ENCODE results near the gene UPK2.
"Not testable (repeated sequence)": the region's sequence is repeated elsewhere in the genome, so short reads cannot be mapped to it uniquely, and the experiment has no call there.

The UPK2 gene

DNA sequence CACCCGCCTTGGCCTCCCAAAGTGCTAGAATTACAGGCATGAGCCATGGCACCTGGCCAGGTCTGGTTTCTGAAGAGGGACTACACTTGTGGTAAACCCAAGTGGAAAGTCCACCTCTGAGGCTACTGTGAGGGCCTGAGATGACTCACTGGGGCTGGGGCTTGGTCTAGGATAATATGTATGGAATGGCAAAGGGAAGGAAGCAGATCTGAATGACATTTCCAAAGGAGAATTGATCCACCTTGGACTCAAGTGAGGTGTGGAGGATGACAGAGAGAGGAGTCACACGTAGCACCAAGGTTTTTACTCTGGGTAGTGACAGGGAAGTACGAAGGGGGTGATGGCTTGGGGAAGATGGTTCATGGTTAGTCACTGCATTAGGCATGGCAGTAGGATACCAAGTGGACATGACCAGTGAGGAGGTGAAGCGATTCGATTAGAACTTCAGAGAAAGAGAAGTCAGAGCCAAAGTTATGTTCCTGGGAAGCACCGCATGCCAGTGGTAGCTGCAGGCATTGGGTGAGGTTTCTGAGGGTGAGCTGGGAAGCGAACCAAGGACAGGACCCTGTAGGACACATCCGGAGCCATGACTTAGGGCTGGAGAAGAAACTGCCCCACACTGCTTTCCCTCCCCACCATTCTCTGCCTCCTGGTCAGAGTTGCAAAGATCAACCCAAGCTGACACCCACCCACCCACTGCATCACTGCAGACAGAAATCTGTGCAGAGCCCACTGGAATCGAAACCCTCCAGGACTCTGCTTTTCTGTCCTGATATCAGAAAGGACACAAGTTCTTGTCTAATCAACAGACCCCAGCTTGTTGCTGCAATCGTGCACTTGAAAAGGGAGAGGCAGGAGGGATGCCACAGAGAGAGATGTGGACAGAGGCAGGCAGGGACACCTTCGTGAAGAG, 17.4 kb upstream of the UPK2 start:
- no peak for DNase-seq (ENCODE audit: low spot score)

DNA sequence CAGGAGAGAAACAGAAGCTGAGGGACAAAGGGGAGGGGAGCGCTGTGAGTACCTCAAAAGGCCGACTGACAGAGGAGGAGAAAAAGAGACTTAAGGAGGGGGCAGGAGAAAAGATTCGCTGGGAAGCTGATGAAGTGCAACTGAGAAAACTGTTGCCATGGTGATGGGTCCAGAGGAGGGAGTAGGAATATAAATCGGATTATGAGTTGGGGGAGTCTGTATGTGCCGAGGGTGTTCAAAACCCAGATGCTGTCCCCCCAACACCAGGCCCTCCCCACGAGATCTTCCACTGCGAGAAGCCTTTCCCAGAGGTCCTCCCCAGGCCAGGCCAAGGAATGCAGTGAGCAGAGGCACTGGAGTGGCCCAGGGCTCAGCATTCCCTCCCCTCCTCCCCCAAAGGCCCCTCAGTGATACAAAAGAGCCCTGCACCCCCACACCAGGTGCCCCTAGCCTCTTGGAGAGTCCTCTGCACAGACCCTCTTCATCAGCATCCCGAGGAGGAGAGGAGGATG, 16.6 kb upstream of the UPK2 start:
- DNase-seq (ENCODE audit: low spot score) = no peak

DNA sequence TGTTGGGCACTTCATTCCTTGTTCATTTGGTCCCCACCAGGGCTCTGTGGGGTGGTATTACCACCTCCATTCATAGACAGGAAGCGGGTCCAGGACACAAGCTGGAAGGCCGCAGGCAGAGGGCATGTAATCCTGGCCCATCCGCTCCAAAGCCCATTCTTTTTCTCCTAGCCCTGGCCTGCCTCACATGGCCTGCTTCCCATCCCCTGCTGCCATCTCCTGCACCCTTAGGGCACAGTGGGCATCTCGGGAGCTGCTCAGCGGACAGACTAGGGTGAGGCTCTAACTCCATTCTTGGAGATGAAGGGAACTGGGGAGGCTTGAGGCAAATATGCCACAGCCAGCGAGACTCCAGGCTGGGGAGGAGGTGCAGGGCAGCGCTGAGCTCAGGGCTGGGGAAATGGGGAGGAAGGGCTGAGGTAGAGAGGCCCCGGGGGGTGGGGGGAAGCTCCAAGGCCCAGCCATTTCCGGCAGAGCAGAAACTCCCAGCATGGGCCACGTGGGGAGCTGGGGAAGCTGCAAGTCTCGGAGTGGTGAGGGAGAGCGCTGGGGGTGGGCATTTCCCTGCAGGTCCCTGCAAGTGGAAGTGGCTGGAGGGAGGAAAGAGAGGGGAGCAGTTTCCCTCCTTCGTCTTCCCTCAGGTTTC, 16.0 kb upstream of the UPK2 start:
- DNase-seq (ENCODE audit: low spot score) = no peak

DNA sequence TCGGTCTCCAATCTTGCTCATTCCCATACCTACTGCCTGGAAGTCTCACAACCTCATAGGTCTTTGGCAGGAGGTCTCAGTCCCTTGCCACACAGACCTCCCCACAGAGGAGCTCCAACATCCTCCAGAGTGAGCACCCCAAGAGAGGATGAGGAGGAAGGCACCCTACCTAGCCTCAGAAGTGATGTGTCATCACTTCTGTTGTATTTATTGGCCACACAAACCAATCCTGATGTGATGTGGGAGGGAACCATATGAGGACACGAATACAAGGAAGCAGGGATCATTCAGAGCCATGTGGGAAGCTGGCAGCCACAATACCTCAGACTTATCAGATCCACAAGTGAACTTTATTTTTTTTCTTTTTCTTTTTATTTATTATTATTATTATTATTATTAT, 9.0 kb upstream of the UPK2 start:
- no peak for DNase-seq (ENCODE audit: low spot score)

DNA sequence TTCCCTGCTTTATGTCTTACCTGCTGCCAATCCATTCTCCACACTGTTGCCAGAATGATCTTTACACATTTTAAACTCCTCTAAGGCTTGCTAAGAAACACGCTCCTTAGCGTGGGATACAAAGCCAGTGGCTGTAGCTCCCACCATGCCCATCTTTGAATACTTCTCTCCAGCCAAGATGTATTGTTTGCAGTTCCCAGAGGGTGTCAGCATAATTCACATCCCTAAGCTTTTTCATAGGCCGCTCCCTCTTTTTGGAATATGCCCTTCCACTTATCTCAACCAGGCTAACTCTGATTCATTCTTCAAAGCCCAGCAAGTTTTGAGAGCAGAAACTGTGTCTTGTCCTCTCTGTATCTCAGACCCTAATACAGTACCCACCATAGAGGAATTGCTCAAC, 8.1 kb upstream of the UPK2 start:
- no peak for DNase-seq (ENCODE audit: low spot score)

DNA sequence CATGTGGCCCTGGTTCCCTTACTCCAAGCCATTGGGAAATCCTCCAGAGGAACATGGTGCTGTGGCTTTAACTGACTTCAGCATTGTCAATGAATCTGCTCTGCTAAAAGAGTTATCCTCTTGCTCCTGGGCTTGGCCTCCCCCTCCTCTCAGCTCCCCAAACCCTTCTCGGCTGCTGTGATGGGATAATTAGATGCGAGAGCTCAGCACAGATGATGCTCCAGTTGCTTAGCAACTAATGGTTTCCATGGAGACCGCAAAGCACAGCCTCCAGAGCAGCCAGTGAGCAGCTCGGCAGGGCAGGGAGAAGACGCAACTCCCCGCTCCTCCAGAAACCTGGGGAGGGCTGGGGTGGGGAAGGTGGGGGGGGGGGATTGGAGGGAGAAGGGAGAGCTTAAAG, 2.8 kb upstream of the UPK2 start:
- no peak for DNase-seq (ENCODE audit: low spot score)

DNA sequence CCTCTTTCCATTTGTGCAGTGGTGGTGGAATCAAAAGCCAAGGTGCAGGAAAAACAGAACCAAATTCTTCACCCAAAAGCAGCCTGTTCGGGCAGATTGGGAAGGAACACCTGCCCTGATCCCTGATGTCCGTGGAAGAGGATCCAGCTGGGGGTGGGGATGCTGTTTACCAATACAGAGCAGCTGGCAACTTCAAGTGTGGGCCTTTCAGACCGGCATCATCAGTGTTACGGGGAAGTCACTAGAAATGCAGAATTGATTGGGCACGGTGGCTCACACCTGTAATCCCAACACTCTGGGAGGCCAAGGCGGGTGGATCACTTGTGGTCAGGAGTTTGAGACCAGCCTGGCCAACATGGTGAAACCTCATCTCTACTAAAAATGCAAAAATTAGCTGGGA, 2.1 kb upstream of the UPK2 start:
- not testable (repeated sequence) for DNase-seq (ENCODE audit: low spot score)

DNA sequence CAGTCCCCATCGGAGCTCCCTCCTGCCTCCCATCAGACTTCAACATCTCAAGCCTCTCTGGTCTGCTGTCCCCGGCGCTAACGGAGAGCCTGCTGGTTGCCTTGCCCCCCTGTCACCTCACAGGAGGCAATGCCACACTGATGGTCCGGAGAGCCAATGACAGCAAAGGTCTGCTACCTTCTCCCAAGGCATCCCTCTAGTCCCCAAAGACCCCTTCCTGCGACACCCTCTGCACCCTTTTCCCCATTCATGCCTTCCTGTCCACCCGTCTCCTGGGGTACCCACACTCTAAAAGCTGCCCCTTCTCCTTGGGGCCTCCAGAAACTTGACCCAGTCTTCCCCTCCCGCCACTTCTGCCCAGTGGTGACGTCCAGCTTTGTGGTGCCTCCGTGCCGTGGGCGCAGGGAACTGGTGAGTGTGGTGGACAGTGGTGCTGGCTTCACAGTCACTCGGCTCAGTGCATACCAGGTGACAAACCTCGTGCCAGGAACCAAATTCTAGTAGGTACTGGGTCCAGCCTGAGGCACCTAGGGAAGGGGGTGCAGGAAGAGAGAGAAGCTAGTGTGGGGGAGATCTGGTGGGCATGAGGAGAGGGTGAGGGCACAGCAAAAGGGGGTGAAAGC, 860 bp downstream of the UPK2 start:
- DNase-seq (ENCODE audit: low spot score) = no peak

DNA sequence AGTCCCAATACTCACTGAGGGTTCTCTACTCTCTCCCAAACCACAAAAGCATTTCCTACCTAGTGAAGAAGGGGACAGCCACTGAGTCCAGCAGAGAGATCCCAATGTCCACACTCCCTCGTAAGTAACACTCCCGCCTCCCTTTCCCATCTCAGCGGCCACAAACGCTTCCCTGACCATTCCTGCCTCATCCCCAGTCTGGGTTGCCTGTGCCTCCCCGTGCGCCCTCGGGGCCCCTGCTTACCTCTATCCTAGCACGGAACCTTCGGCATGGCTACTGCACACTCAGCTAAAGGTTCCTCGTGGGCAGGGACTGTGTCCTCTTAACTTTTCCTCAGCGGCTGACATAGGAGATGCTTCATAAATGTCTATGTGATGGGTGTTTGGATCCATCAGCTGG, 1.5 kb downstream of the UPK2 start:
- no peak for DNase-seq (ENCODE audit: low spot score)

DNA sequence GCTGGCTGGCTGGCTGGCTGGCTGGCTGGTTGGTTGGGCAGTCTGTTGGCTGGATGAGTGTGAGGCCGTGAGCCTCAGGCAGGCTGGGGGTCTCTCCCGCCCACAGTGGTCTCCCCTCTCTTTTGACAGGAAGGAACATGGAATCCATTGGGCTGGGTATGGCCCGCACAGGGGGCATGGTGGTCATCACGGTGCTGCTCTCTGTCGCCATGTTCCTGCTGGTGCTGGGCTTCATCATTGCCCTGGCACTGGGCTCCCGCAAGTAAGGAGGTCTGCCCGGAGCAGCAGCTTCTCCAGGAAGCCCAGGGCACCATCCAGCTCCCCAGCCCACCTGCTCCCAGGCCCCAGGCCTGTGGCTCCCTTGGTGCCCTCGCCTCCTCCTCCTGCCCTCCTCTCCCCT, 1.9 kb downstream of the UPK2 start:
- DNase-seq (ENCODE audit: low spot score) = no peak

DNA sequence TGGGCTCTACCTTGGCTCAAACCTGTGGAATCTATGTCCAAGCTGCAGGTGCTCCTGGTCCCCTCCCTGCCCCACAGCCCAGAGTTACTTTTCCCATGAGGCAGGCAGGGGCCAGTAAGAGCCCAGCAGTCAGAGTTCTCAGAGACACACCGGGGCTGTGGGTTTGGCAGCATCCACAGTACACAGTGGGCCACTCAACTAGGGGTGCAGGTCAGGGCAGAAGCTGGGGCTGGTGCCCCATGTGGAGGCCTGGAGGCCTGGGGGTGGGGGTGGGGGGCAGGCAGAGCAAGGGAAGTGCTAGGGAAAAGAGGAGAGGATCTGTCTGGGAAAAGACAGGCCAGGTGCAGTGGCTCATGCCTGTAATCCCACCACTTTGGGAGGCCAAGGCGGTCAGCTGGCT, 2.5 kb downstream of the UPK2 start:
- no peak for DNase-seq (ENCODE audit: low spot score)

DNA sequence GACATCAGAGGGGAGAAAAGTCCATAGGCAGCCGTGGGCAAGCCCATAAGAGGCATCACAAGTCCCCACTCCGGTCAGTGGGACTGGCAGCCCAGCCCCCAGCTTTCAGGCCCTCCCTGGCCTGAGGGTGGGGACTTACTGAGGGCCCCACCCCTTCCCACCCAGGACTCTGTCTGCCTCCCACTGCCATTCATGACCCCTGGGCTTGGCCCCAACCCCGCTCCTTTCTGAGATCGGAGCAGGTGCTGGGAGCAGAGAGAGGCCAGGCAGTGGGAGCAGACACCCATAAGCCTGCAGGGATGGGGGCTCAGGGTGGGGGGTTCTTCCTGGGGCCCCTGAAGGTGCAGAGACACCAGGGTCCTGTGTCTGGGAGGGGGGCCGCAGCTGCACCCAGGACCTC, 5.1 kb downstream of the UPK2 start:
- no peak for DNase-seq (ENCODE audit: low spot score)

DNA sequence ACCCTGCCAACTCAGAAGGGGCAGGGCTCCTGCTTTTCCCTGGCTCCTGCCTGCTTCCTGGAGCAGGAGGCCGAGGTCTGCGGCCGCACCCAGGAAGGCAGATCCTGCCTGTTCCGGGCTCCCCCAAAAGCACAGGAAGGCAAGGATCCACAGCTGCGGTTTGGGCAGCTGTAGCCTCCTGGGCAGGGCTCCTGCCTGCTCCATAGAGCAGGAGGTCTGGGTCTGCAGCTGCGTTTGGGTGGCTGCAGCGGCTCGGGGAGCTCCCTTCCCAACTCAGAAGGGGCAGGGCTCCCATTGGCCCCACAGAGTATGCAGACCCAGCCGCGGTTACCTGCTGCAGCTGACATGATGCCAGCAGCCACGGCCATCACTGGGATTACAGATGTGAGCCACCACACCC, 5.5 kb downstream of the UPK2 start:
- DNase-seq (ENCODE audit: low spot score) = no peak

DNA sequence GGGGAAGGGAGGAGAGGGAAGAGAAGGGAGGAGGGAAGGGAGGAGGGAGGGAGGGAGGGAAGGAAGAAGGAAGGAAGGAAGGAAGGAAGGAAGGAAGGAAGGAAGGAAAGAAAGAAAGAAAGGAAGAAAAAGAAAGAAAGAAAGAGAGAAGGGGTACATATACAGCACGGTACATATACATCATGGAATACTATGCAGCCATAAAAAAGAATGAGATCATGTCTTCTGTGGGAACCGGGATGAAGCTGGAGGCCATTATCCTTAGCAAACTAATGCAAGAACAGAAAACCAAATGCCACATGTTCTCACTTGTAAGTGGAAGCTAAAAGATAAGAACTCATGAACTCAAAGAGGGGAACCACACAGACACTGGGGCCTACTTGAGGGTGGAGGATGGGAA, 13.4 kb downstream of the UPK2 start:
- DNase-seq (ENCODE audit: low spot score) = not testable (repeated sequence)

DNA sequence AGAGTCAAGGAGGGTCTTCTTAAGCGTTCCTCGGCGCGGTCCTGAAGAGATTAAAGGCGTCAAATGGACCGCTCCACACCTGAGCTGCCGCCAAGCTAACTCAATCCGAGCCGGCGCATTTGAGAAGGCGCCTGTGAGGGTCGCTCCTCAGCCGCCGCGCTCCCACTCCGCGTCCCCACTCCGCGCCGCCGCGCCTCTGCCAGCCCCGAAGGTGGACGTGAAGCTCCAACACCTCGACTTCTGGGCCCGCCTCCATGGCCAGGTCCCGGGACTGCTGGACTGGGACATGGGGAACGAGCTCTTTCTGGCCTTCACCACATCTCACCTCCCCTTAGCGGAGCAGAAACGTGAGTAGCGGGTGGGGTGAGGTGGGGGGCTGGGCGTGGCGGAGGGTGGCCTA, 15.5 kb downstream of the UPK2 start, which contains the start of gene FOXR1:
Gene FOXR1, plus strand, starts transcription at position 116 of the 400 bp plus-strand sequence. Its CDS starts 171 bp downstream, at position 287.
- DNase-seq (ENCODE audit: low spot score) = no peak

DNA sequence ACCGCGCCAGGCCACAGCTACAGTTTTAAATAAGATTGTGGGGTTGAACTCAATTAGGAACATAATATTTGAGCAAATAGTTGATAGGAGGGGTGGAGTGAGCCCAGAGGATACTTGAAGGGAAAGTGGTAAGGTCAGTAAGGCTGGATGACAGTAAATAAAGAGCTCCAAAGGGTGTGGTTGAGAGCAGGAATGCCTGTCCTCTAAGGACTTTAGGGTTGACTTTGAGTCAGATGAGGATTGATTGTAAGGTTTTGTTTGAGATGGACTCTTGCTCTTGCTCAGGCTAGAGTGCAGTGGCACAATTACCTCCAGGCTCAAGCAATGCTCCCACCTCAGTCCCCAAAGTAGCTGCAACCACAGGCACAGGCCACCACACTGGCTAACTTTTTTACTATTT, 17.9 kb downstream of the UPK2 start:
- DNase-seq (ENCODE audit: low spot score) = no peak

DNA sequence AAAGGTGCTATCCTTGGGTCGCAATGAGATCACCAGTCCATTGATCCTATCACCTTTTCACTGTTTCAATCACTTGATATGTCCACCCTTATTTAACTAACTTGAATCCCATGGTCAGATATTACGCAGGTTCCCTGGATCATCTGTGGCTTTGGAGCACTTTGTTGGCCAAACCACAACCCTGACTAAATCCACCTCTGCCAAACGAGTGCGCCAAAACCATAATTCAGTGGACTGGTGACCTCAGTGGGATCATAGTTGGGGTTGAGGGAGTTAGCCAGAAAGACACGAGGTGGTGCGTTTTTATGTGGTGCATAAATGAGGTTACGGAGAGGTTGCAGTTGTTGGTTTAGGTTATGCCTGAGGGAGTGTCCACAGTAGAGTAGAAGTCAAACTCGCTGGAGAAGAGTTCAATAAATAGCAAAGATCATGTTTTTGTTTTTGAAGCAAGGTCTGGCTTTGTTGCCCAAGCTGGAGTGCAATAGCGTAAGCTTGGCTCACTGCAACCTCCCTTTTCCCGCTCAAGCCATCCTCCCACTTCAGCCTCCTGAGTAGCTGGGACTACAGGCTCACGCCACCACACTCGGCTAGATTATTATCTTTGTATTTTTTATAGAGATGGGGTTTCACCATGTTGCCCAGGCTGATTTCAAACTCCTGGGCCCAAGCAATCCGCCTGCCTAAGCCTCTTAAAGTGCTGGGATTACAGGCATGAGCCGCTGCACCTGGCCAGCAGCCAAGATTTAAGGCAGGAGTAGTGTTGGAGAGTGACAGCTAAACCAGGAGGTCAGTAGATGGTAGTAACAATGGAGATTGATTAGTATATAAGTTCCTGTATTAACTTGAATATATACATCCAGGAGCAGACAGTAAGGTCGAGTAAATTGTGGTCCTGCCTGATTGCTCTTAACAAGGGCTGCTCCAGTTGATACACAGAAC, 19.9 kb downstream of the UPK2 start:
- DNase-seq (ENCODE audit: low spot score) = no peak

DNA sequence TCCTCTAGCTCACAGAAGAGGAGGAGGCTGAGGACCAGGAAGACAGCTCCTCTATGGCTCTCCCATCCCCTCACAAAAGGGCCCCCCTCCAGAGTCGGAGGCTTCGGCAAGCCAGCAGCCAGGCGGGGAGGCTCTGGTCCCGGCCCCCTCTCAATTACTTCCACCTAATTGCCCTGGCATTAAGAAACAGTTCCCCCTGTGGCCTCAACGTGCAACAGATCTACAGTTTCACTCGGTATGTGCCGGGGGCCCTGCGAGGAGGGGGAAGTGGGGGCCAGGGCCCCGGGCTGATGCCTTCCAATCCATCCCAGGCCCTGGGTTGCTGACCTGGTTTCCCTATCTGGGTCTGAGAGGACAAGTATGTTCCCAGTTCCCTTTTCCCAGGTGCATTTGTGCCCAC, 23.3 kb downstream of the UPK2 start:
- DNase-seq (ENCODE audit: low spot score) = no peak

DNA sequence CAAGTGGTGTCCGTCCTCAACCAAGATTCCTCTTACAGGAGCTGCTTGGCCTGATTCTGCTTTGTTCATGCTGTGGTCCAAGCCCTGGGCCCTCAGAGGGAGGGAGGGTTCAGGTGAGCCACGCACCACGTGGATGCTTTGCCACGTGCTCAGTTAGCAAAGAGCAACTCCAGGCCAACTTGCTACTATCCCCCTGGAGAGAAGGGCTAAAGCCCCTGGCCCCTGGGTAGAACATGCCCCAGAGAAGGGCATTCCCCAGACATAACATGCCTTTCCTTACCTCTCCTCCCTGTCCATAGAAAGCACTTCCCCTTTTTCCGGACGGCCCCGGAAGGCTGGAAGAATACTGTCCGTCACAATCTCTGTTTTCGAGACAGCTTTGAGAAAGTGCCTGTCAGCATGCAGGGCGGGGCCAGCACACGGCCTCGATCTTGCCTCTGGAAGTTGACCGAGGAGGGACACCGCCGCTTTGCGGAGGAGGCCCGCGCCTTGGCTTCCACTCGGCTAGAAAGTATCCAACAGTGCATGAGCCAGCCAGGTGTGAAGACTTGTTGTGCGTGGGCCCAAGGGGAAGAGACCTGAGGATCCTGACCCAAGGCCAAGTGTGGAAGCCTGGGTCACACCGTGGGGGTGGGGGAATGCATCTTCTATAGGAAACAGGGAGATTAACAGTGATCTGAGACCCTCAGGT, 24.2 kb downstream of the UPK2 start:
- no peak for DNase-seq (ENCODE audit: low spot score)

DNA sequence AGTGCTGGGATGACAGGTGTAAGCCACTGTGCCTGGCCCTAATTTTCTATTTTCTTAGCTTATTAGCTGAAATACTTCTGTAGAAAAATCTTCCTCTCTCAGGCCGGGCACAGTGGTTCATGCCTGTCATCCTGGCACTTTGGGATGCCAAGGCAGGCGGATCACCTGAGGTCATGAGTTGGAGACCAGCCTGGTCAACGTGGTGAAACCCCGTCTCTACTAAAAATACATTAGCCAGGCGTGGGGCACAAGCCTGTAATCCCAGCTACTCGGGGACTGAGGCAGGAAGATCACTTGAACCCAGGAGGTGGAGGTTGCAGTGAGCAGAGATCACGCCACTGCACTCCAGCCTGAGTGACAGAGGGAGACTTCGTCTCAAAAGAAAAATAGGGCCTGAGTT, 28.2 kb downstream of the UPK2 start:
- not testable (repeated sequence) for DNase-seq (ENCODE audit: low spot score)

DNA sequence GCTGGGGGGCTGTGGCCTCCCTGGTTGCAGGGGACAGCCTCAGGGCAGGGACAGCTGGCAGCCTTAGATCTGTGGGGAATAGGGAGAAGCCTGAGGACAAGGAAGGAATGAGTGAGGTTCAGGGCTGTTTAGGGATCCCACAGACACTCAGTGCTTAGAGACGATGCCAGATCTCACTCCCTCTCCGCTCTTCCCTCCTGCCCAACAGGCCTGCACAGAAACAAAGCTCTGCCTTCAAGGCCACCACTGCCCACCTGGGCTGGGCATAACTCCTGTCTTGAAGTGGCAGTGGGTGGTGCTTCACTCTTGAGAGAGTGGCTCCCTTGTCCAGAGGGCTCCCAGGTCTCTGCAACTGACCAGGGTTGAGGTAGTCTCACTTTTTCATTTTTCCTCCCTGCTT, 28.7 kb downstream of the UPK2 start:
- DNase-seq (ENCODE audit: low spot score) = no peak

All from germinal center (tissue), 1 donor.